Breast epithelium (tissue), 3 donors: ENCODE data around the gene COA6.

Experiments used
- CTCF ChIP-seq, 3 donors: fragments of 450-650 bp; IDR thresholded peaks; one replicate each; pipeline ENCODE4 v1.5.1; 2016 to 2017; ENCODE audit warnings: antibody characterized with exemption in 3 of 3, mild to moderate bottlenecking in 3 of 3, moderate library complexity in 3 of 3
- POLR2AphosphoS5 ChIP-seq, 3 donors: sonication (generic); formaldehyde crosslinking; IDR thresholded peaks; one replicate each; pipeline ENCODE4 v1.6.1; 2017; ENCODE audit warnings: antibody characterized with exemption in 3 of 3

- TF ChIP-seq CTCF (IDR thresholded peaks at IDR 0.05): no peak
- no peak for TF ChIP-seq POLR2AphosphoS5 (IDR thresholded peaks at IDR 0.05)
Observed at GRCh38 chr1:234401658-234402057, 28.4 kb downstream of the COA6 start.
